GM18861 (cell line): ENCODE data around the gene ZNF362.
"Not testable (repeated sequence)": the region's sequence is repeated elsewhere in the genome, so short reads cannot be mapped to it uniquely, and the experiment has no call there.

ENCODE experiments used
- ATAC-seq: cut with Tn5 transposase; IDR thresholded peaks from one replicate; pipeline ENCODE4 v1.9.1; 2021; ENCODE audit not compliant: unreplicated experiment

ZNF362 gene

DNA sequence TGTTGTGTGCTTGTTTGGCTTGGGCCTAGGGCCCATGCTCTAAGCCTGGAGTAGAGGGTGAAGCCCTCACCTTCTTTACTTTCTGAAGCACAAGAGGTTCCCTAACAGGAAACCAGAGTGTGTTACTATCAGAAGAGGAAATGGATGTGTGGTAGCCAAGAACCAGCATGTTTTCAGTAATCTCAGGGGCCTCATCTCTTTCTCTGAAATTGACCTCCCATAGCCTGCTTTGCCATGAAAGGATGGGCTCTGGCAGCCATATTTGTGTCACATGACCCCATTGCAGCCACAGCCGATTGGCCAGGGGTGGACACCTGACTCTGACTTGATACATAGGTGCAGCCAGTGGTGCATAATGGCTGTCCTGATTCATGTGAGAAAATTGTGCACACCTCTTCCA lies 46.0 kb downstream of the ZNF362 start:
- ATAC-seq = no peak

GRCh38 chr1:33305016-33305415 lies 48.7 kb downstream of the ZNF362 start:
- no peak for ATAC-seq

GRCh38 chr1:33305816-33306652 lies 49.7 kb downstream of the ZNF362 start:
- ATAC-seq = no peak

DNA sequence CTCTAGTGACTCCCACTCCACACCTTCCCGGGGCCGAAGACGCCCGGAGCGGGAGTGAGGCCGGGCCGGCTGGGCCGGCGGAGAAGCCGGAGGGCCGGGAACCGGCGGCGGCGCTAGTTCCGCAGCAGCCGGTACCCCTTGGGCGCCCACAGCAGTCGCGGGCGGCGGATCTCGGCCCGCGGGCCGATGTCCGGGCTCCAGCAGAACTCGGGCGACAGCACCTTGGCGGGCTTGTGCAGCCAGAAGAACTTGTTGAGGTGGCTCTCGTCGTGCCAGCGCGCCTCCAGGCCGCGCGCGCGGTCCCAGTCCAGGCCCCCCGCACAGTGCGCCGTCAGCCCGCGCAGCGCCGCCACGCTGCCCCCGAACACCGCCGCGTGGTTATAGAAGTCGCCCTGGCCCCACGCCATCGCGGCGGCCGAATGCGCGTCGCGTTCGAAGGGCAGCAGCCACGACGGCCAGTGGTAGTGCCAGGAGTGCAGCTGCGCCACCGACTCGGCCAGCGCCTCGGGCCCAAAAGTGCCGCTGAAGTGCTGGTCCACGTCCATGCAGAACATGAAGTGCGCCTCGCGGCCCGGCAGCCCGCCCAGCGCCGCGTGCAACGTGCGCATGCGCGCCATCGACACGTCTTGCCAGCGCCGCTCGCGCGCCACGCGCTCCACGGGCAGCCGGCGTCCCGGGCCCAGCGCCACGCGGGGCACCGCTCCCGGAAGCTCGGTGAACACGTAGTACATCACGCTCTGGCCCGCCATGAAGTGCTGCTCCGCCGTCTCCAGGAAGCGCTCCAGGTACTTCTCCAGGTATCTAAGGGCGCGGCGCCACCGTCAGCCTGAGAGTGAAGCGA lies 50.6 kb downstream of the ZNF362 start:
- ATAC-seq = no peak

GRCh38 chr1:33307494-33307864 lies 51.2 kb downstream of the ZNF362 start:
- ATAC-seq = no peak

GRCh38 chr1:33309351-33309750 lies 53.1 kb downstream of the ZNF362 start:
- ATAC-seq = not testable (repeated sequence)

GRCh38 chr1:33310702-33311101 lies 54.4 kb downstream of the ZNF362 start:
- ATAC-seq = no peak

DNA sequence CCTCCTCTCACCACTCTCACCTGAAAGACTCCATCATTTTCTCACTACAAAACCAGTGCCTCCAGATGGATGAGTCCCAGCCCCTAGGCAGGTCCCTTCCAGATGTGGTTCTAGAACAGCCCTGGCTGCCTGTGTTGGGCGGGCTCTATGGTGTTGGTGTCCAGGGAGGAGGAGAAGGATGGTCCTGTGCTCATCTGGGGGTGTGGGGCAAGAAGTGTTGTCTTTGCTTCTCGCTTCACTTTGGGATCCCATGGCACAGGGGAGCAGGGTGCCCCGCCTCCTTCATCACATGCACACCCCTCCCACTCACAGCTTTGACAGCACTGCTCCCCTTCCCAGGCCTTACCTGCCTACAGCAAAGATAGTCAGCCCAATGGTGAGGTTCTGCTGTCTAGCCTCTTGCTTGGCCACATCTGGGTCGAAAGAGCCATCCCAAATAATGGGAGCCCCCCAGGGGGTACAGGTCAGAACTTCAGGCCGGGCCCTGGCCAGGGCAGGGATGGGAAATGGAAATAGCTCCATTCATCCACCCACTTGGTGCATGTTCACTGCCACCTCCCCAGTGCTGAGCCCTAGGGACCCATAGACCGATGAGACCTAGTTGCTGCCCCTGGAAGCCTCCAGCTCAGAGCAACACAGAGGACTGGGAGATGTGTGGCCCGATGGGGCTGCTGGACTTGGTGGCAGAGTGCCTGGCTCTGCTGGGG lies 55.6 kb downstream of the ZNF362 start:
- no peak for ATAC-seq

DNA sequence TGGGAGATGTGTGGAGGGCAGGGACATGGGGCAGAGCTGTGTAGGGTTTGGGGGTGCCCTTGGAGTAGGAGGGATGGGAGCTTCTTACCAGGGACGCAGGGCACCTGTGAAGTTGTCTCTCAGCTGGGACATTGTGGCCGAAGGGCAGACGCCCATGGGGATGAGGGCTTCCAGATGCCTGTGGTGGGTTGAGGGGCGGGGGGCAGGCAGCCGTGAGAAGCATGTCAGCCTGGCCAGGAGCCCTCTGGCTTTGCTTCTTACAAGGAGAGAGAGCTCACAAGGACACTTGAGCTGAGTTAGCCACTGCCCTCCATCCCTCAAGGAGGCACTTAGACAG lies 56.1 kb downstream of the ZNF362 start:
- ATAC-seq = no peak

GRCh38 chr1:33314416-33314815 lies 58.1 kb downstream of the ZNF362 start:
- ATAC-seq = no peak

GRCh38 chr1:33316601-33317000 lies 60.3 kb downstream of the ZNF362 start:
- ATAC-seq = no peak

DNA sequence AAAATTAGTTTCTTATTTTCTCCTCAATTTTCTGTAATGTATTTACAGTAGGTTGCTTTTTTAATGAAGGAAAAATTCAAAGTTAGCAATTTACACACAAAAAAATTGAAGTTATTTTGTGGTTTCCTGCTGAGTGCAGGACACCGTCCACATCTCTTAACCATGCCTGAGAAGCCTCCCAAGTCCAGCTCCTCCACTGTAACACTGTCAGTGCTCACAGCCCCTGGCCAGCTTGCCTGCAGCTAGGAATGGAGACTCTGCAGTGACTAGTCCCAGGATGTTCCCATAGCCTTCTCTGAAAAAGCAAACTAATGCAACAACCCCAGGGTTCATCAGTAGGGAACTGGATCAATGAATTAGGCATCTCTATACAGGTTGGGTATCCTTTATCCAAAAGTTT lies 61.1 kb downstream of the ZNF362 start:
- ATAC-seq = no peak

- no peak for ATAC-seq
These were observed 61.7 kb downstream of the ZNF362 start for GRCh38 chr1:33317946-33318345.

GRCh38 chr1:33319186-33319948 lies 63.1 kb downstream of the ZNF362 start:
- ATAC-seq = no peak

- no peak for ATAC-seq
These were observed 63.8 kb downstream of the ZNF362 start for GRCh38 chr1:33319949-33320618.

DNA sequence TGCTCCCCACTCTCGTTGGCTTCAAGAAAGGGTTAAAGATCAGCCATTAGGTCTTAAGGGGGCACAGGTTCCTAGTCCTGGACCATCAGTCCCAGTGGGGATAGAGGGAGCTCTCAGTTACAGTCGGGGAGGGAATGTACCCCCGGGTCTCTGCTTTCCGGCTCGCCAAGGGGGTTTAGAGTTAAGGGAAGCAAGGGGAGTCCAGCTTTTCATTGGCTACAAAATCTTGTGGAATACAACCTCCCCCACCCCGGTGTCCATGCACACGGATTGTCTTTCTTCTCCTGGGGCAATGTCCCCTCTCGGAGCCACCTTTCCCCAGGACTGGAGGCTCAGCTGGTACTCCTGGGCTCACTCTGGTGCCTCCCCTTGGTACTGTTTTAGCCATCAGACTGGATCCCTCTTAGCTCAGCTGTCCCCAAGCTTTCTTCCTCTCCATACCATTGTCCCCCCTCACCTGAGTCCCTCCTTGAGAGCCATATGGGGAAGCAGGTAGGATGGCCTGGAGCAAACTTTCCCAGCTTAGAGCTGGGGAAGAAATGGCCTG lies 64.4 kb downstream of the ZNF362 start, which contains the start of gene A3GALT2:
Gene A3GALT2, minus strand, starts transcription at position 480 of the 547 bp plus-strand sequence. Its CDS starts 0 bp downstream, at position 480.
- no peak for ATAC-seq

DNA sequence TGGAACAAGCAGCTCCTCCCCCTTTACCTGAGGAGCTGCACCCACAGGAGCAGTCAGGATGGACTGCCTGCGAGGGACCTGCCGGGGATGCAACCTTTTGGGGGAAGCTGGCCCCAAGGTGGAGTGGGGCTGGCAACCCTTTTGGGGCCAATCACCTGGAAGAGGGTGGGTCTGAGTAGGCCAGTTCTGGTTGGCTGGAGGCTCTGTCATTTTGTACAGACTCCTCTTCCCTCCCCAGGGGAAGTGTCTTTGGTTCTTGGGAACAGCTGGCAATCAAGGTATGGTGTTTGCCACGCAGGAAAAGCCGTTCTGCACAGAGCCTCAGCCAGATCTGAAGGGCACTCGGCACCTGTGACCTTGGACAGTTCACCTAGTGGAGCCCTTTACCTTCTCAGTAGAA lies 64.9 kb downstream of the ZNF362 start:
- ATAC-seq = no peak

GRCh38 chr1:33322109-33322508 lies 65.8 kb downstream of the ZNF362 start:
- no peak for ATAC-seq

DNA sequence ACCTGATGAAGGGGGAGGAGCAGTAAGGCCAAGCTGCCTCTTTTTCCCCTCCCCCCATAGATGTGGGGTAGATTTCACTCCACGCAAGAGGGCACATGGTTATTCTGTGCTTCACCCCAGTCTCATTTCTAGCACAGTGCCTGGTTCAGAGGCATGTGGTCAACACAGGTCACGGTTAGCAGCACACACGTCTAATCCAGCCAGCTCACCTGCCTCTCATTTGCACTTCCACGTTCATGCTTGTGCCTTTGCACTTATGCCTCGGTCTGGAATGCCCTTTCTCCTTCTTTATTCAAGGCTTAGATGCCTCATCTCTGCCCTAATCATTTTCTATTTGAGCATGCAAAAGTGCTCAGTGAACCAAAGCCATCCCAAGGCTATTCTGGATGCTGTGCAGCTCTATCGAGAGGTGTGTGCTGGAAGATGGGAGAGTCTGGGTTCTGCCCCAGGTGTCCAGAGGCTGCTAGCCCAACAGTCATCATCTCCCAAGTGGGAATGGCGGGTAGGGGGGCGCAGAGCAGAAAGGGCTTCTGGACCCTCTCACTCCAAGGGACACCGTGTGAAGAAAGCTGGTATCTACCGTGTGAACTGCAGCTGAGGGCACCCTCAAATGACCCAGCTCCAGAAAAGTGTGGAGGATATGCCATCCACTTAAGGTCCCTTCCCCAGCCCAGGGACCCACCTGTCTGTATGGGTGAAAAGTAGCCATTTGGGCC lies 66.7 kb downstream of the ZNF362 start:
- ATAC-seq = no peak
